AG09319 (cell line): ENCODE results near the gene PGGHG.

ENCODE experiments used
- DNase-seq: peaks from one replicate; pipeline ENCODE4 v3.0.0-alpha.2; 2010; ENCODE audit warnings: low read depth; ENCODE audit errors: extremely low read depth
- TF ChIP-seq, protein P1 (sequence below): IDR thresholded peaks from 2 replicates; pipeline ENCODE4 v1.5.1; 2011; ENCODE audit warnings: low read depth, mild to moderate bottlenecking, inconsistent platforms, low read length, moderate library complexity

The PGGHG gene

DNA sequence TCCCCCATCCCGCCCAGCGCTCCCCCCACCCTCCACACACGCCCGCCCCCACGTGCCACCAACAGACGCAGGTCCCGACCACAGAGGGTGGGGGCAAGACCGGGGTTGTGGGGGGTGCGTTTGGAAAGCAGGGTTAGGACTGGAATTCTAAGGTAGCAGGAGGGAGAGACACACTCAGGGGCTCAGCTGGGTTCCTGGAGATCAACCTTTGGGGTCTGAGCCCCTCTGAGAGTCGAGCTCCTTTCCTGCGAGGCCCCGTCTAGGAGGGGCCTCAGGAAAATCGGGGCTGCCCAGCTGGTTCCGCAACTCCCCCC lies 429 bp downstream of the PGGHG start:
- DNase-seq, result no peak
- TF ChIP-seq, protein P1, sequence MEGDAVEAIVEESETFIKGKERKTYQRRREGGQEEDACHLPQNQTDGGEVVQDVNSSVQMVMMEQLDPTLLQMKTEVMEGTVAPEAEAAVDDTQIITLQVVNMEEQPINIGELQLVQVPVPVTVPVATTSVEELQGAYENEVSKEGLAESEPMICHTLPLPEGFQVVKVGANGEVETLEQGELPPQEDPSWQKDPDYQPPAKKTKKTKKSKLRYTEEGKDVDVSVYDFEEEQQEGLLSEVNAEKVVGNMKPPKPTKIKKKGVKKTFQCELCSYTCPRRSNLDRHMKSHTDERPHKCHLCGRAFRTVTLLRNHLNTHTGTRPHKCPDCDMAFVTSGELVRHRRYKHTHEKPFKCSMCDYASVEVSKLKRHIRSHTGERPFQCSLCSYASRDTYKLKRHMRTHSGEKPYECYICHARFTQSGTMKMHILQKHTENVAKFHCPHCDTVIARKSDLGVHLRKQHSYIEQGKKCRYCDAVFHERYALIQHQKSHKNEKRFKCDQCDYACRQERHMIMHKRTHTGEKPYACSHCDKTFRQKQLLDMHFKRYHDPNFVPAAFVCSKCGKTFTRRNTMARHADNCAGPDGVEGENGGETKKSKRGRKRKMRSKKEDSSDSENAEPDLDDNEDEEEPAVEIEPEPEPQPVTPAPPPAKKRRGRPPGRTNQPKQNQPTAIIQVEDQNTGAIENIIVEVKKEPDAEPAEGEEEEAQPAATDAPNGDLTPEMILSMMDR, result no peak

DNA sequence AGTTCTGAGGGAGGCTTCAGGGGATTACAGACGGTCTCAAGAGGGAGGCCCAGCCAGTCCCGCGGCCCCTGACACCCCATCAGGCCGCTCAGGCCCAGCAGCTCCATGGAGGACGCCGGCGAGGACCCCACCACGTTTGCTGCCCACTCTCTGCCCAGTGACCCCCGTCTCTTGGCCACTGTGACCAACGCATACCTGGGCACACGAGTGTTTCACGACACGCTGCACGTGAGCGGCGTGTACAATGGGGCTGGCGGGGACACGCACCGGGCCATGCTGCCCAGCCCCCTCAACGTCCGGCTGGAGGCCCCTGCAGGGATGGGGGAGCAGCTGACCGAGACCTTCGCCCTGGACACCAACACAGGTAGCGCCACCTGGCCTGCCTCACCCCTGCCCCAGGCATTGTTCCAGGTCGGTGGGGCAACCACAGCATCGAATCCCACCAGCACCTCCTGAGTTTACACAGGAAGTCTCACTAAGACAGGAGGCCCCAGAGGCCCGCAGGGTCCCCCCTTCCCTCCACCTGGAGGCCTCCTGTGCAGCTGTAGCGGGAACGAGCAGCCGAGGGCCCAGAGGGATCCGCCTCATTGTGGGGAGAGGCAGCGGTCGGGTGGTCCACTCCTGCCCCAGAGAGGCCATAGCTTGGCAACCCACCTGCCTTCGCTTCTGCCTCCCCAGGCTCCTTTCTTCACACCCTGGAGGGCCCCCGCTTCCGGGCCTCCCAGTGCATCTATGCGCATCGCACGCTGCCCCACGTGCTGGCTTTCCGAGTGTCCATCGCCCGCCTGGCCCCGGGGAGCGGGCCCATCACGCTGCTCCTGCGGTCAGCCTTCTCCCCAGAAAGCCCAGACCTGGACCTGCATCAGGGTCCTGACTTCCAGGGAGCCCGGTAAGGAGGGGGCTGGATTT lies 1.0 kb downstream of the PGGHG start:
- TF ChIP-seq, protein P1, result no peak
- no peak for DNase-seq

DNA sequence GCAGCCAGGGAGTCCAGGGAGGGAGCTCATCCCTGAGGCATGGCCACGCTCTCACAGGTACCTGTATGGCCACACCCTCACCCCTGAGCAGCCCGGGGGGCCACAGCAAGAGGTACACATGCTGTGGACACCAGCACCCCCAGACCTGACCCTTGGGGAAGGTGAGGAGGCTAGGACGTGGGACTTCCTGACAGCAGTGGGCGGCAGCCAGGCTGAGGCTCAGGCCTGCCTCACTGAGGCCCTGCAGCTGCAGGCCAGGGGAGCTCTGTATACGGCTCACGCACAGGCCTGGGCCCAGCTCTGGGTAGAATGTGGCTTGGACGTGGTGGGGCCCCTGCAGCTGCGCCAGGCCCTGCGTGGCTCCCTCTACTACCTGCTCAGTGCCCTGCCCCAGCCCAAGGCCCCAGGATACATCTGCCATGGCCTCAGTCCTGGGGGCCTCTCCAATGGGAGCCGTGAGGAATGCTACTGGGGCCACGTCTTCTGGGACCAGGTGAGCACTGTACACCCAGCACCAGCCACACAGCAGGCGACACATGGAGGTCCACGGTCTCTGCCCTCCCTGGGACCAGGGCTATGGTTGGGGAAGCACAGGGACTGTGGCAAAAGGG lies 1.8 kb downstream of the PGGHG start:
- TF ChIP-seq, protein P1, result no peak
- no peak for DNase-seq

DNA sequence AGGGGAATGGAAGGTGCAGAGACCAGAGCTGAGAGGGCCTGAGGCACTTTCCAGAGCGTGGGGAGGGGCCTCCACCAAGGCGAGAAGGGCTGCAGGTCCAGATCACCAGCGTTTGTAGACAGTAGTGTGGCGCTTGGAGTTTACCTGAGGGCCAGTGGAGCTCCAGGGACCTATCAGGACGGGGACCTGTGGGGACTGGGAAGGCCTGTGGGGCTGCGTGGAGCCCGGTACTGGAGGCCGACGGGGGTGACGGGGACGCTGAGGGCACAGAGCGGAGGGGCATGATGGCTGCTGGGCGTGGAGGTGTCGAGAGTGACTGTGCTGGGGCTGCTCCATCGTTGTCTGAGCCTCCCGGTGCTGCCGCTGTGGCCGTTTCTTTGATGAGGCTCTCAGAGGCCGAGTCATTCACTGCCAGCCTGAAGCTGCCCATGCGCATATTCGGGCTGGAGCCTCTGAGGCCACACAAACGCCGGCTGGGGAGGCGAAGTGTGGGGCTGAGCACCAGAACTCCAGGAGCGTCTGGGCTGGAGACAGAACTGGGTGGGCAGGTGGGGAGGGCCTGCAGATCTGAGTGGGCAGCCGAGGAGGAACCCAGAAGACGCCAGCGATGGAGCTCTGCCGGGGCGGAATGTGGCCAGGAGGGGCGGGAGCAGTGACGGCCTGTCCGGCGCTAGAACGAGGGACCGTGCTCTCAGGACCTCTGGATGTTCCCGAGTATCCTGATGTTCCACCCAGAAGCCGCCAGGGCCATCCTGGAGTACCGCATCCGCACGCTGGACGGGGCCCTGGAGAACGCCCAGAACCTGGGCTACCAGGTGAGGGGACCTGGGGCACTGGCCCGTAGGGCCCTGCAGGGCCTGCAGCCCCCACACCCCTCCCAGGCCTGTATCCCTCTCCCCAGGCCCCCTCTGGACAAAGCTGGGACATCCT lies 2.6 kb downstream of the PGGHG start:
- DNase-seq, result no peak
- TF ChIP-seq, protein P1, result no peak

DNA sequence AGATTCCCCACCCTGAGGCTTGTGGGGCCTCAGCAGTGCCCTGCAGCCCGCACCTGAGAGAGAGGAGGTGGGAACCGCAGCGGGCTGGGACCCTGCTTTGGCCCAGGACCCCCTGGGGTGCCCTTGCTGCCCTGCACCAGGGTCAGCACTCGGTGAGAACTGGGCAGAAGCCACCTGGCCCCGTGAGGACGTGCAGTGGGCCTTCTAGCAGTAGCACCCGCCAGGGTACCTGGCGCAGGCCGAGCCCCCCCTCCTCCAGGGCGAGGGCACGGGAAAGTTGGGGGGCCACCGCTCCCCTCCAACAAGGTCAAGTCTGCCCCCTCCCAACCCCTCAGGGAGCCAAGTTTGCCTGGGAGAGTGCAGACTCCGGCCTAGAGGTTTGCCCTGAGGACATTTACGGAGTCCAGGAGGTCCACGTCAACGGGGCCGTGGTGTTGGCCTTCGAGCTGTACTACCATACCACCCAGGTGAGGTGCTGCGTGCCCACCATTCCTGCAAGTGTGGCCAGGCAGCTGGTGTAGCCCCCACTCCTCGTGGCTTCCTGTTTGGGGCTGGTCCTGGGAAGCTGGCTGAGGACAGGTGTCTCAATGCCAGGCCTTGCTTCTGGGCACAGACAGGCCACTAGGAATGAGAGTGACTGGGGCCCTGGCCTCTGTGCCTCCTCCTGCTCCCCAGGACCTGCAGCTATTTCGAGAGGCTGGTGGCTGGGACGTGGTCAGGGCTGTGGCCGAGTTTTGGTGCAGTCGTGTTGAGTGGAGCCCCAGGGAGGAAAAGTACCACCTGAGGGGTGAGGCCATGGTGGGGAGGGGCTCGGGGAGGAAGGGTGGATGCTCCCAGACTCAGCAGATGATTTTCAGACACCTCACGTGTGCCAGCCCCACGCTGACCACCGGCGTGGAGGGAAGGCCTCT lies 3.5 kb downstream of the PGGHG start:
- TF ChIP-seq, protein P1, result no peak
- DNase-seq, result no peak

DNA sequence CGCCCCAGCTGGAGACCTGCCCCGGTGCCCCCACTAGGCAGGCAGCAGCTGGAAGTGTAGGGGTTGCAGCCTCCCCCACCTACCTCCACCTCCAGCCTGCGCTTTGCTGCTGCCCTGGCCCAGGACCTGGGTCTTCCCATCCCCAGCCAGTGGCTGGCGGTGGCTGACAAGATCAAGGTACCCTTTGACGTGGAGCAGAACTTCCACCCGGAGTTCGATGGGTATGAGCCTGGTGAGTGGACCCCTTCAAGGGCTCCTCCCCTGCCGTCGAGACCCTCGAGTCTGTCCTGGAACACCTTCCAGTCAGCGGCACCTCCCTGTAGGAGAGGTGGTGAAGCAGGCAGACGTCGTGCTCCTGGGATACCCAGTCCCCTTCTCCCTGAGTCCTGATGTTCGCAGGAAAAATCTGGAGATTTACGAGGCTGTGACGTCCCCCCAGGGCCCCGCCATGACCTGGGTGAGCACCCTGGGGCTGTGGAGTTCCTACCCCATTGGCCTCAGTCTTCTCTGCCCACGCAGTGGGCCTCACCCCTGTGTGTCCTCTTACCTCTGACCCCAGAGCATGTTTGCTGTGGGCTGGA lies 4.4 kb downstream of the PGGHG start:
- DNase-seq, result no peak
- TF ChIP-seq, protein P1, result no peak
